Measurements from ENCODE around the gene FNDC3B.

Gene FNDC3B

GRCh38 chr3:172239218-172239790, 199.9 kb downstream of the FNDC3B start:
- TF ChIP-seq SIN3A (IDR thresholded peaks at IDR 0.05; ENCODE audit: borderline replicate concordance, insufficient read depth, low read length) = no peak
- no peak for TF ChIP-seq POLR2AphosphoS5 (IDR thresholded peaks at IDR 0.05; ENCODE audit: low read depth, low read length)
- TF ChIP-seq FOXP2 (optimal IDR thresholded peaks at IDR 0.05; ENCODE audit: borderline replicate concordance, extremely low read depth, extremely low read length, insufficient read depth) = no peak
- no peak for TF ChIP-seq TAF1 (IDR thresholded peaks at IDR 0.05; ENCODE audit: borderline replicate concordance, insufficient read depth, low read length)
- TF ChIP-seq REST (IDR thresholded peaks at IDR 0.05; ENCODE audit: insufficient read depth in 1 of 2, low read depth in 2 of 2, low read length in 2 of 2) = no peak

GRCh38 chr3:172241405-172241804, 202.0 kb downstream of the FNDC3B start:
- TF ChIP-seq FOXP2 (optimal IDR thresholded peaks at IDR 0.05; ENCODE audit: borderline replicate concordance, extremely low read depth, extremely low read length, insufficient read depth) (no peak), TAF1 (IDR thresholded peaks at IDR 0.05; ENCODE audit: borderline replicate concordance, insufficient read depth, low read length) (no peak), POLR2AphosphoS5 (IDR thresholded peaks at IDR 0.05; ENCODE audit: low read depth, low read length) (no peak), REST (IDR thresholded peaks at IDR 0.05; ENCODE audit: insufficient read depth in 1 of 2, low read depth in 2 of 2, low read length in 2 of 2) (no peak), SIN3A (IDR thresholded peaks at IDR 0.05; ENCODE audit: borderline replicate concordance, insufficient read depth, low read length) (no peak)

- no peak for TF ChIP-seq TAF1 (IDR thresholded peaks at IDR 0.05; ENCODE audit: borderline replicate concordance, insufficient read depth, low read length)
- no peak for TF ChIP-seq POLR2AphosphoS5 (IDR thresholded peaks at IDR 0.05; ENCODE audit: low read depth, low read length)
- no peak for TF ChIP-seq REST (IDR thresholded peaks at IDR 0.05; ENCODE audit: insufficient read depth in 1 of 2, low read depth in 2 of 2, low read length in 2 of 2)
- no peak for TF ChIP-seq SIN3A (IDR thresholded peaks at IDR 0.05; ENCODE audit: borderline replicate concordance, insufficient read depth, low read length)
- no peak for TF ChIP-seq FOXP2 (optimal IDR thresholded peaks at IDR 0.05; ENCODE audit: borderline replicate concordance, extremely low read depth, extremely low read length, insufficient read depth)
Observed at GRCh38 chr3:172244011-172244410, 204.6 kb downstream of the FNDC3B start.

GRCh38 chr3:172245241-172245640, 205.9 kb downstream of the FNDC3B start:
- TF ChIP-seq TAF1 (IDR thresholded peaks at IDR 0.05; ENCODE audit: borderline replicate concordance, insufficient read depth, low read length) (no peak), SIN3A (IDR thresholded peaks at IDR 0.05; ENCODE audit: borderline replicate concordance, insufficient read depth, low read length) (no peak), FOXP2 (optimal IDR thresholded peaks at IDR 0.05; ENCODE audit: borderline replicate concordance, extremely low read depth, extremely low read length, insufficient read depth) (no peak), REST (IDR thresholded peaks at IDR 0.05; ENCODE audit: insufficient read depth in 1 of 2, low read depth in 2 of 2, low read length in 2 of 2) (no peak), POLR2AphosphoS5 (IDR thresholded peaks at IDR 0.05; ENCODE audit: low read depth, low read length) (no peak)

Data from PFSK-1 (cell line).